Lower leg skin (tissue), 4 donors: Measurements from ENCODE around the gene VWA8. TPM values are rescaled to one million over a fixed set of nuclear protein-coding genes. Genes with fewer than 3 reads are reported as not detected.

ENCODE experiments used
- DNase-seq, 2 donors: peaks; one replicate each; pipeline ENCODE4 v3.0.0-alpha.2; 2019; ENCODE audit warnings: low spot score in 2 of 2
- H3K4me3 ChIP-seq: fragments of 200-600 bp; sonication (generic); 2 replicates; pipeline ENCODE4 v1.5.1; 2017; ENCODE audit warnings: mild to moderate bottlenecking, low read depth; ENCODE audit not compliant: poor library complexity, severe bottlenecking
- CTCF ChIP-seq, 3 donors: fragments of 450-650 bp; IDR thresholded peaks; one replicate each; pipeline ENCODE4 v1.5.1; 2016; ENCODE audit warnings: antibody characterized with exemption in 3 of 3, mild to moderate bottlenecking in 3 of 3, moderate library complexity in 2 of 3
- POLR2A ChIP-seq, 2 donors: fragments of 450-650 bp; IDR thresholded peaks; one replicate each; pipeline ENCODE4 v1.6.1; 2016 to 2017; ENCODE audit warnings: antibody characterized with exemption in 2 of 2, mild to moderate bottlenecking in 1 of 2, moderate library complexity in 1 of 2
- WGBS, 2 donors: methylation state at CpG; one replicate each; pipeline ENCODE4 v1.1.5; 2018; 5-methylcytosine and 5-hydroxymethylcytosine counted together
- intact Hi-C: fragments of 100-400 bp; cut with DNase I; formaldehyde crosslinking; loops from one replicate; pipeline ENCODE4 v1.15.0; 2023; ENCODE audit warnings: low total_unique reads
- total RNA-seq, 4 donors: library from RNA; depleted of rRNA; stranded (reverse); fragments of >200 nt; gene quantifications; one replicate each; pipeline ENCODE4 v1.1.0, GENCODE V29; 2016

The VWA8 gene
- total RNA-seq, 4 donors from 2014 or later: 11.8 to 22.0 (median 15.1) TPM

GRCh38 chr13:41682001-41682400 lies 278.9 kb downstream of the VWA8 start:
- TF ChIP-seq POLR2A (IDR thresholded peaks at IDR 0.05): no peak
- no peak for TF ChIP-seq CTCF (IDR thresholded peaks at IDR 0.05)
- no peak overlapping the region for H3K4me3 ChIP-seq
- intact Hi-C loops: no loop called here
- 95 to 97% methylated on average over 2 of the region's 2 CpGs for WGBS, 2 donors
- no peak for DNase-seq

GRCh38 chr13:41681587-41681986 lies 279.3 kb downstream of the VWA8 start:
- DNase-seq: no peak
- 85 to 91% methylated on average over 3 of the region's 3 CpGs for WGBS, 2 donors
- TF ChIP-seq POLR2A (IDR thresholded peaks at IDR 0.05): no peak
- no peak for TF ChIP-seq CTCF (IDR thresholded peaks at IDR 0.05)
- H3K4me3 ChIP-seq: no peak overlapping the region
- intact Hi-C loops: no loop called here

- WGBS, 2 donors: 98% methylated on average over 2 of the region's 2 CpGs
- intact Hi-C loops: no loop called here
- H3K4me3 ChIP-seq: no peak overlapping the region
Measured at GRCh38 chr13:41680900-41681299, 280.0 kb downstream of the VWA8 start.

GRCh38 chr13:41678848-41679247 lies 282.1 kb downstream of the VWA8 start:
- no peak for DNase-seq
- WGBS, 2 donors: 39 to 41% methylated on average over 1 of the region's 1 CpG
- no peak for TF ChIP-seq CTCF (IDR thresholded peaks at IDR 0.05)
- TF ChIP-seq POLR2A (IDR thresholded peaks at IDR 0.05): no peak
- no peak overlapping the region for H3K4me3 ChIP-seq
- intact Hi-C loops: no loop called here

More at GRCh38 chr13:41680900-41681299, 280.0 kb downstream of the VWA8 start:
- TF ChIP-seq POLR2A (IDR thresholded peaks at IDR 0.05) (no peak), CTCF (IDR thresholded peaks at IDR 0.05) (no peak)
- no peak for DNase-seq

- DNase-seq: no peak
- intact Hi-C loops: no loop called here
- 81 to 85% methylated on average over 3 of the region's 3 CpGs for WGBS, 2 donors
- no peak overlapping the region for H3K4me3 ChIP-seq
- TF ChIP-seq CTCF (IDR thresholded peaks at IDR 0.05): no peak
- TF ChIP-seq POLR2A (IDR thresholded peaks at IDR 0.05): no peak
Measured at GRCh38 chr13:41678249-41678648, 282.7 kb downstream of the VWA8 start.

GRCh38 chr13:41675306-41675705 lies 285.6 kb downstream of the VWA8 start:
- 57 to 62% methylated on average over 3 of the region's 3 CpGs for WGBS, 2 donors
- TF ChIP-seq CTCF (IDR thresholded peaks at IDR 0.05) (no peak), POLR2A (IDR thresholded peaks at IDR 0.05) (no peak)
- H3K4me3 ChIP-seq: no peak overlapping the region
- no peak for DNase-seq
- intact Hi-C loops: no loop called here
